Measurements from ENCODE around the gene FSCN2. TPM values are rescaled to one million over a fixed set of nuclear protein-coding genes. Genes with fewer than 3 reads are reported as not detected.

Gene FSCN2
- total and polyA plus RNA-seq, 2 donors from 2014 or later = 0.26 to 3.8 TPM

DNA sequence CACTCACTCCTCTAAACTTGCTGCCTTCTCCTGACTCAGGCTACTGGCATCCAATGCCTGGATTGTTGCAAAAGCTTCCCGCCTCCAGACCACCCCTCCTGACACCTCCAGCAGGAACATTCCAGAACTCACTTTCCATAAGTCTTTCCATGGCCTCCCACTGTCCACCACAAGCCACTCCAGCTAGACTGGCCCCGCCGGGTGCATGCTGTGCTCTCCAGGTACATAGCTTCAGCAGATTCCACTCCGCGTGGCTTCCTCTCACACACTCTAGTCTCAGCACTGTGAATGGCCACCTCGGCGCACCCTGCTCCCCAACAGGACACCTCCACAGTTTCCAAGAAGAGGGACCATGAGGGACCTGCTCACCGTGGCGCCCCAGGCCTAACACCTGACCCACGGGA, 49.9 kb downstream of the FSCN2 start:
- DNase-seq = peak in 1 of 5 donors; percentile 59
- no peak overlapping the region for H3K4me3 ChIP-seq (ENCODE audit: low read length in 3 of 3)
- no peaks in the 10 kb centered on the region for H3K27me3 ChIP-seq (ENCODE audit: control insufficient read depth, insufficient read depth, low read length)
- intact Hi-C loops (cut with DNase I) = no loop called here
- no peak for FAIRE-seq
- no peak overlapping the region for H3K27ac ChIP-seq (ENCODE audit: low read depth in 2 of 2, low read length in 2 of 2)
- peaks cover 0 to 7% (median 0%) of the 10 kb centered on the region in 3 donors for H3K4me1 ChIP-seq (ENCODE audit: control insufficient read depth in 2 of 3, insufficient read depth in 2 of 3, low read depth in 1 of 3, low read length in 3 of 3)
- TF ChIP-seq, protein P1, sequence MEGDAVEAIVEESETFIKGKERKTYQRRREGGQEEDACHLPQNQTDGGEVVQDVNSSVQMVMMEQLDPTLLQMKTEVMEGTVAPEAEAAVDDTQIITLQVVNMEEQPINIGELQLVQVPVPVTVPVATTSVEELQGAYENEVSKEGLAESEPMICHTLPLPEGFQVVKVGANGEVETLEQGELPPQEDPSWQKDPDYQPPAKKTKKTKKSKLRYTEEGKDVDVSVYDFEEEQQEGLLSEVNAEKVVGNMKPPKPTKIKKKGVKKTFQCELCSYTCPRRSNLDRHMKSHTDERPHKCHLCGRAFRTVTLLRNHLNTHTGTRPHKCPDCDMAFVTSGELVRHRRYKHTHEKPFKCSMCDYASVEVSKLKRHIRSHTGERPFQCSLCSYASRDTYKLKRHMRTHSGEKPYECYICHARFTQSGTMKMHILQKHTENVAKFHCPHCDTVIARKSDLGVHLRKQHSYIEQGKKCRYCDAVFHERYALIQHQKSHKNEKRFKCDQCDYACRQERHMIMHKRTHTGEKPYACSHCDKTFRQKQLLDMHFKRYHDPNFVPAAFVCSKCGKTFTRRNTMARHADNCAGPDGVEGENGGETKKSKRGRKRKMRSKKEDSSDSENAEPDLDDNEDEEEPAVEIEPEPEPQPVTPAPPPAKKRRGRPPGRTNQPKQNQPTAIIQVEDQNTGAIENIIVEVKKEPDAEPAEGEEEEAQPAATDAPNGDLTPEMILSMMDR (IDR thresholded peaks at IDR 0.05; ENCODE audit: borderline replicate concordance, extremely low read depth, insufficient read depth) = no peak
- H3K9ac ChIP-seq (ENCODE audit: low read length in 3 of 3) = no peak overlapping the region
- H3K9me3 ChIP-seq (ENCODE audit: control insufficient read depth in 2 of 3, insufficient read depth in 1 of 3, low read length in 3 of 3) = no peaks in the 10 kb centered on the region
- H3K36me3 ChIP-seq (ENCODE audit: control insufficient read depth in 2 of 3, insufficient read depth in 3 of 3, low read length in 3 of 3) = peaks cover 3 to 31% (median 21%) of the 10 kb centered on the region in 3 donors

DNA sequence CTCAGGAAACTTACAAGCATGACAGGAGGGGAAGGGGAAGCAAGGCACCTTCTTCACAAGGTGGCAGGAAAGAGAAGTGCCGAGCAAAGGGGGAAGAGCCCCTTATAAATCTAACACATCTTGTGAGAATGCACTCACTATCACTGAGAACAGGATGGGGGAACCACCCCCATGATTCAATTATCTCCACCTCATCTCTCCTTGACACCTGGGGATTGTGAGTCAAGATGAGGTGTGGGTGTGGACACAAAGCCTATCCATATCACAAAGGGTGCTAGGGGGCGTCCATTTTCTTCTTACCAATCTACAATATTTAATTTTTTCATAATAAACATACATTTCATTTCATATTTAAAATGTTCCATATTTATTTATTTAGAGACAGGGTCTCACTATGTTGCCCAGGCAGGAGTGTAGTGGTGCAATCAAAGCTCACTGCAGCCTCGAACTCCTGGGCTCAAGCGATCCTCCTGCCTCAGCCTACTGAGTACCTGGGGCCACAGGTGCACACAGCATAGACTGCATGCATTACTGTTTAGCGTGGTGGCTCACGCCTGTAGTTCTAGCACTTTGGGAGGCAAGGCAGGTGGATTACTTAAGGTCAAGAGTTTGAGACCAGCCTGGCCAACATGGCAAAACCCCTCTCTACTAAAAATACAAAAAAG, 50.5 kb downstream of the FSCN2 start:
- H3K36me3 ChIP-seq (ENCODE audit: control insufficient read depth in 2 of 3, insufficient read depth in 3 of 3, low read length in 3 of 3) = peaks cover 3 to 35% (median 26%) of the 10 kb centered on the region in 3 donors
- FAIRE-seq (no peak), DNase-seq (no peak)
- H3K27ac ChIP-seq (ENCODE audit: low read depth in 2 of 2, low read length in 2 of 2) = no peak overlapping the region
- no peak overlapping the region for H3K4me3 ChIP-seq (ENCODE audit: low read length in 3 of 3)
- H3K4me1 ChIP-seq (ENCODE audit: control insufficient read depth in 2 of 3, insufficient read depth in 2 of 3, low read depth in 1 of 3, low read length in 3 of 3) = peaks cover 0 to 7% (median 0%) of the 10 kb centered on the region in 3 donors
- TF ChIP-seq, protein P1 (IDR thresholded peaks at IDR 0.05; ENCODE audit: borderline replicate concordance, extremely low read depth, insufficient read depth) = no peak
- H3K9ac ChIP-seq (ENCODE audit: low read length in 3 of 3) = no peak overlapping the region
- no peaks in the 10 kb centered on the region for H3K27me3 ChIP-seq (ENCODE audit: control insufficient read depth, insufficient read depth, low read length)
- intact Hi-C loops (cut with DNase I) = no loop called here
- no peaks in the 10 kb centered on the region for H3K9me3 ChIP-seq (ENCODE audit: control insufficient read depth in 2 of 3, insufficient read depth in 1 of 3, low read length in 3 of 3)

DNA sequence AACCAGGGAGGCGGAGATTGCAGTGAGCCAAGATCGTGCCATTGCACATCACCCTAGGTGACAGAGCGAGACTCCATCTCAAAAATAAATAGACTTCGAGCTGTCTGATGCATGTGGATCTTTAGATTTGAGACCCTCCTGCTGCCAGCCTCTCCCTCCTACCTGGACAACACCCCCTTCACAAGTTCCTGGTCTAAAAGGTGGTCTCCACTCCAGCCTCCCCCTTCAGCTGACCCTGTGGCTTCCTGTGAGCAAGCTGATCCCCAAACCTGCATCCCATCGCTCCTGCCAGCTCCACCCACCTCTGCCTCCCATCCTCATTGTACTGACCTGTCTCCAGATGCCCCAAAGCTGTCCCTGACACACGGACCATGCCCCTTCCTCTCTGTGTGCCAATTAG, 51.1 kb downstream of the FSCN2 start:
- TF ChIP-seq, protein P1 (IDR thresholded peaks at IDR 0.05; ENCODE audit: borderline replicate concordance, extremely low read depth, insufficient read depth) = no peak
- FAIRE-seq = no peak
- intact Hi-C loops (cut with DNase I) = no loop called here

More for the DNA sequence above, 51.1 kb downstream of the FSCN2 start:
- H3K4me3 ChIP-seq (ENCODE audit: low read length in 3 of 3) = no peak overlapping the region
- peak in 1 of 5 donors; percentile 38 for DNase-seq
- H3K27me3 ChIP-seq (ENCODE audit: control insufficient read depth, insufficient read depth, low read length) = no peaks in the 10 kb centered on the region
- peaks cover 0 to 6% (median 0%) of the 10 kb centered on the region in 3 donors for H3K4me1 ChIP-seq (ENCODE audit: control insufficient read depth in 2 of 3, insufficient read depth in 2 of 3, low read depth in 1 of 3, low read length in 3 of 3)
- no peak overlapping the region for H3K27ac ChIP-seq (ENCODE audit: low read depth in 2 of 2, low read length in 2 of 2)
- no peaks in the 10 kb centered on the region for H3K9me3 ChIP-seq (ENCODE audit: control insufficient read depth in 2 of 3, insufficient read depth in 1 of 3, low read length in 3 of 3)
- H3K36me3 ChIP-seq (ENCODE audit: control insufficient read depth in 2 of 3, insufficient read depth in 3 of 3, low read length in 3 of 3) = peaks cover 3 to 35% (median 27%) of the 10 kb centered on the region in 3 donors
- H3K9ac ChIP-seq (ENCODE audit: low read length in 3 of 3) = no peak overlapping the region

Measured in kidney (tissue), 14 donors.